Measurements from ENCODE around the gene OR5B3.

Gene OR5B3

DNA sequence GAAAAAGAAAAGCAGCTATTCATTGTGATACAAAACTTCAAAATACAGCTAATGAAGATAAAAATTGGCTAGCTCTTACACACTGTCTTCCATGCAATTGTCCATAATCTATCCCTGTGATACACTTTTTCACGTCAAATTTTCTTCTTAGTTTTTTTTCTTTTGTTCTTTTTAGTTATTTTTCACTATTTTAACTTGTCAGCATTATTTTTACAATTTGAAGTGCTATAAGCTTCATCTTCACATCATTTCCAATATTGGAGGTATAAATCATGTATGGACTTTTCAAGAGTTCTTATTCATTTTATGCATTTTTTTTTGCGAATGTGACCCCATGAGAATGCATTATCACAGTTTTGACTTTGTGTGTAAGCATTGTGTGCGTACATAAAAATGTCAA lies 51.9 kb downstream of the OR5B3 start:
- Histone ChIP-seq H3K36me3 (replicated peaks; ENCODE audit: low read depth, low read length) (no peaks in the 10 kb centered on the region), H2AFZ (ENCODE audit: low read depth, low read length) (no peak overlapping the region), H3K9ac (ENCODE audit: low read length) (no peak overlapping the region), H3K4me1 (ENCODE audit: low read length) (no peaks in the 10 kb centered on the region), H3K27me3 (ENCODE audit: low read depth, low read length) (no peaks in the 10 kb centered on the region), H4K20me1 (ENCODE audit: insufficient read depth, low read length) (no peaks in the 10 kb centered on the region), H3K9me3 (ENCODE audit: insufficient read depth, low read length) (no peaks in the 10 kb centered on the region), H3K4me2 (ENCODE audit: low read length) (no peak overlapping the region), H3K79me2 (ENCODE audit: low read length) (no peaks in the 10 kb centered on the region), H3K4me3 (ENCODE audit: low read length) (no peak overlapping the region), H3K27ac (ENCODE audit: low read length) (no peak overlapping the region)
- no peak for TF ChIP-seq EZH2phosphoT487 (IDR thresholded peaks at IDR 0.05; ENCODE audit: low read depth)
- TF ChIP-seq, protein P1, sequence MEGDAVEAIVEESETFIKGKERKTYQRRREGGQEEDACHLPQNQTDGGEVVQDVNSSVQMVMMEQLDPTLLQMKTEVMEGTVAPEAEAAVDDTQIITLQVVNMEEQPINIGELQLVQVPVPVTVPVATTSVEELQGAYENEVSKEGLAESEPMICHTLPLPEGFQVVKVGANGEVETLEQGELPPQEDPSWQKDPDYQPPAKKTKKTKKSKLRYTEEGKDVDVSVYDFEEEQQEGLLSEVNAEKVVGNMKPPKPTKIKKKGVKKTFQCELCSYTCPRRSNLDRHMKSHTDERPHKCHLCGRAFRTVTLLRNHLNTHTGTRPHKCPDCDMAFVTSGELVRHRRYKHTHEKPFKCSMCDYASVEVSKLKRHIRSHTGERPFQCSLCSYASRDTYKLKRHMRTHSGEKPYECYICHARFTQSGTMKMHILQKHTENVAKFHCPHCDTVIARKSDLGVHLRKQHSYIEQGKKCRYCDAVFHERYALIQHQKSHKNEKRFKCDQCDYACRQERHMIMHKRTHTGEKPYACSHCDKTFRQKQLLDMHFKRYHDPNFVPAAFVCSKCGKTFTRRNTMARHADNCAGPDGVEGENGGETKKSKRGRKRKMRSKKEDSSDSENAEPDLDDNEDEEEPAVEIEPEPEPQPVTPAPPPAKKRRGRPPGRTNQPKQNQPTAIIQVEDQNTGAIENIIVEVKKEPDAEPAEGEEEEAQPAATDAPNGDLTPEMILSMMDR (IDR thresholded peaks at IDR 0.05; ENCODE audit: low read depth, low read length) = no peak
